Choroid plexus epithelial cell (primary cell): ENCODE data around the gene MYRF.
A peak's percentile ranks its signal among the peaks of the same experiment; 100 is the strongest.

Source experiments
- DNase-seq: peaks from one replicate; pipeline ENCODE4 v3.0.0-alpha.2; 2010; ENCODE audit warnings: low read depth
- H3K4me3 ChIP-seq: 2 replicates; pipeline ENCODE4 v1.5.1; 2011; ENCODE audit warnings: low read depth, mild to moderate bottlenecking, control low read depth, low read length, moderate library complexity
- CTCF ChIP-seq: conservative IDR thresholded peaks from 2 replicates; pipeline ENCODE4 v1.5.1; 2011; ENCODE audit warnings: low read depth, mild to moderate bottlenecking, control low read depth, inconsistent platforms, low read length, moderate library complexity

Gene MYRF

GRCh38 chr11:61727401-61727811 lies 25.0 kb upstream of the MYRF start:
- DNase-seq = no peak
- no peak for TF ChIP-seq CTCF
- no peak overlapping the region for H3K4me3 ChIP-seq

- H3K4me3 ChIP-seq = no peak overlapping the region
- DNase-seq = no peak
- peak; percentile 21 for TF ChIP-seq CTCF
Measured at GRCh38 chr11:61728066-61728939, 24.1 kb upstream of the MYRF start.

GRCh38 chr11:61728940-61729219 lies 23.6 kb upstream of the MYRF start:
- TF ChIP-seq CTCF = no peak
- DNase-seq = peak; percentile 47
- H3K4me3 ChIP-seq = no peak overlapping the region

GRCh38 chr11:61730240-61730994 lies 22.0 kb upstream of the MYRF start:
- TF ChIP-seq CTCF = no peak
- H3K4me3 ChIP-seq = no peak overlapping the region
- no peak for DNase-seq

GRCh38 chr11:61731211-61731951 lies 21.1 kb upstream of the MYRF start:
- no peak overlapping the region for H3K4me3 ChIP-seq
- DNase-seq = no peak
- TF ChIP-seq CTCF = no peak

GRCh38 chr11:61731952-61732675 lies 20.3 kb upstream of the MYRF start:
- no peak for DNase-seq
- no peak for TF ChIP-seq CTCF

More at GRCh38 chr11:61731952-61732675, 20.3 kb upstream of the MYRF start:
- H3K4me3 ChIP-seq = no peak overlapping the region
